Prostate gland (tissue), 2 donors: Measurements from ENCODE around the gene PSMB5. TPM values are rescaled to one million over a fixed set of nuclear protein-coding genes. Genes with fewer than 3 reads are reported as not detected.
A peak's percentile ranks its signal among the peaks of the same experiment; 100 is the strongest.

ENCODE experiments used
- DNase-seq: peaks from one replicate; pipeline ENCODE4 v3.0.0-alpha.2; 2019; ENCODE audit warnings: low spot score
- H3K27ac ChIP-seq, 2 donors: fragments of 200-600 bp; sonication (generic); 2 replicates each; pipeline ENCODE4 v1.5.1; 2017 to 2019
- H3K27me3 ChIP-seq: fragments of 200-600 bp; sonication (generic); replicated peaks from 2 replicates; pipeline ENCODE4 v1.5.1; 2019; ENCODE audit not compliant: insufficient read depth
- H3K36me3 ChIP-seq, 2 donors: fragments of 200-600 bp; sonication (generic); 1 replicate in 1 of 2; 2 replicates in 1 of 2; pipeline versions ENCODE4 v1.5.1 to v1.8.1; 2017 to 2019
- H3K4me1 ChIP-seq: fragments of 200-600 bp; sonication (generic); replicated peaks from 2 replicates; pipeline ENCODE4 v1.5.1; 2019
- H3K4me3 ChIP-seq, 2 donors: fragments of 200-600 bp; sonication (generic); 2 replicates each; pipeline ENCODE4 v1.5.1; 2017 to 2019
- H3K9me3 ChIP-seq: fragments of 200-600 bp; sonication (generic); 2 replicates; pipeline ENCODE4 v1.5.1; 2017
- POLR2A ChIP-seq: fragments of 450-650 bp; IDR thresholded peaks from one replicate; pipeline ENCODE4 v1.6.1; 2016; ENCODE audit warnings: antibody characterized with exemption, mild to moderate bottlenecking
- POLR2AphosphoS5 ChIP-seq: sonication (generic); formaldehyde crosslinking; IDR thresholded peaks from one replicate; pipeline ENCODE4 v1.6.1; 2017; ENCODE audit warnings: antibody characterized with exemption
- whole genome bisulfite sequencing: methylation state at CpG from one replicate; pipeline ENCODE4 v1.1.5; 2018; 5-methylcytosine and 5-hydroxymethylcytosine counted together
- intact Hi-C: fragments of 100-400 bp; cut with DNase I; formaldehyde crosslinking; loops from one replicate; pipeline ENCODE4 v1.14.2; 2022
- total RNA-seq, 2 donors: library from RNA; depleted of rRNA; stranded (reverse); fragments of >200 nt; gene quantifications; one replicate each; pipeline ENCODE4 v1.1.0, GENCODE V29; 2016
- TF ChIP-seq, protein P1 (sequence below), 4 experiments: fragments of 200-600 bp in 2 of 4; fragments of 450-650 bp in 2 of 4; sonication (generic) in 2 of 4; IDR thresholded peaks; 1 replicate in 3 of 4; 2 replicates in 1 of 4; pipeline ENCODE4 v1.5.1; 2016 to 2019; ENCODE audit warnings: antibody characterized with exemption in 4 of 4, mild to moderate bottlenecking in 2 of 4, moderate library complexity in 2 of 4

PSMB5 gene
- total RNA-seq, 2 donors from 2014 or later = 124 to 152 TPM

DNA sequence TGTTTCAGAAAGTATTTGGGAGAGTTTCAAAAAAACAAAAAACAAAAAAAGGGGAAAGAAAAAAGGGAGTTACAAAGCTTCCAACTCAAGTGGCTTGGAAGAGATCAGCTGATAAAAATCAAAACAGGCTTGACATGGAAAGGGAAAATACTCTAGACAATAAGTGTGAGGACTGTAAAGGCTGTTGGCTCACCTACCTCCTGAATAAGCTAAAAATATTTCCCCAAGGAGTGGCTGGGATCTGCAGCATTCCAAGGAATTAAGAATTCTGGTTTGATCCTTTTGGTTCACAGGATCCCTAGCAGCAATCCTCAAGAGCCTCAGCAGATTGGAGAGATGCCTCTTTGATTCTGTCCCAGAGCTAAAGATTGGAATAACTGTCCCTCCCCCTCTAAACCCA, 41.2 kb downstream of the PSMB5 start:
- Histone ChIP-seq H3K4me3 (no peak overlapping the region), H3K36me3 (no peaks in the 10 kb centered on the region), H3K27ac (no peak overlapping the region), H3K9me3 (no peaks in the 10 kb centered on the region), H3K27me3 (no peaks in the 10 kb centered on the region), H3K4me1 (no peaks in the 10 kb centered on the region)
- TF ChIP-seq POLR2A = no peak
- TF ChIP-seq, protein P1, sequence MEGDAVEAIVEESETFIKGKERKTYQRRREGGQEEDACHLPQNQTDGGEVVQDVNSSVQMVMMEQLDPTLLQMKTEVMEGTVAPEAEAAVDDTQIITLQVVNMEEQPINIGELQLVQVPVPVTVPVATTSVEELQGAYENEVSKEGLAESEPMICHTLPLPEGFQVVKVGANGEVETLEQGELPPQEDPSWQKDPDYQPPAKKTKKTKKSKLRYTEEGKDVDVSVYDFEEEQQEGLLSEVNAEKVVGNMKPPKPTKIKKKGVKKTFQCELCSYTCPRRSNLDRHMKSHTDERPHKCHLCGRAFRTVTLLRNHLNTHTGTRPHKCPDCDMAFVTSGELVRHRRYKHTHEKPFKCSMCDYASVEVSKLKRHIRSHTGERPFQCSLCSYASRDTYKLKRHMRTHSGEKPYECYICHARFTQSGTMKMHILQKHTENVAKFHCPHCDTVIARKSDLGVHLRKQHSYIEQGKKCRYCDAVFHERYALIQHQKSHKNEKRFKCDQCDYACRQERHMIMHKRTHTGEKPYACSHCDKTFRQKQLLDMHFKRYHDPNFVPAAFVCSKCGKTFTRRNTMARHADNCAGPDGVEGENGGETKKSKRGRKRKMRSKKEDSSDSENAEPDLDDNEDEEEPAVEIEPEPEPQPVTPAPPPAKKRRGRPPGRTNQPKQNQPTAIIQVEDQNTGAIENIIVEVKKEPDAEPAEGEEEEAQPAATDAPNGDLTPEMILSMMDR (IDR thresholded peaks at IDR 0.05) = no peak
- no peak for TF ChIP-seq POLR2AphosphoS5
- no peak for DNase-seq
- intact Hi-C loops = no loop called here

DNA sequence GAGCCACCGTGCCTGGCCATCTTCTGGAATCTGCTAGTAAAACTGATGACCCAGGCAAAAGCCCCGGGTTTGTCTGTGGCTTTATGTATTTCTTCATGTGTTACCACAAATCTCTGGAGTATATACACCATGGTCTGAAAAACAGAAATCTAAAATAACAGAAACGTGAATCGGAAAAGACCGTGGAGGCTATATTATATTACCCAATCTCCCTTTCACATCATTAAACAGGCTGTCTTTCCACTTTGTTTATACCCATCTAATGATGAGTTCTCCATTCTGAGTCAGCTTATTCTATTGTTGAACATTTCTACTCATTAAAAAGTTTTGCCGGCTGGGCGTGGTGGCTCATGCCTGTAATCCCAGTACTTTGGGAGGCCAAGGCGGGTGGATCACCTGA, 42.8 kb downstream of the PSMB5 start:
- 89% methylated on average over 8 of the region's 8 CpGs for WGBS
- no peak overlapping the region for H3K4me3 ChIP-seq

DNA sequence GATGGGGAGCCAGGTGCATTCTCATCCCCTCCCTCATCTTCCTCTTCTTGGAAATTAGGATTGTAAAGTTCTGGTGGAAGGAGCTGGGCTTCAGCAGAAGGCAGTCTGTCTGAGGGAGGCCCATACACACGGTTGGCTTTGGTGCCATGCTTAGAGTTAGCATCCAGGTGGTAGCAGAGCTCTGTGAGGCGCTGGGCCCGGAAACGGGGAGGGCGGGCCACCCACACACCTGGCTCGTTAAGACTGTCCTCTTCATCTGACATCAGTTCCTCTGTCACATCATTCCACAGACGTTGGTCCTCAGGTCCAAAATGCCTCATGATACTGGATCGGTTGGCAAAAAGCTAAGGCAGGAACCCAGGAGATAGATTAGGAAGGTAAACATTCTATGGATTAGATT, 47.4 kb downstream of the PSMB5 start:
- intact Hi-C loops = loop anchor here (2.0 kb wide), 1 partner anchor 70 kb away; the partner anchor contains the start of gene CDH24
- no peak overlapping the region for H3K27ac ChIP-seq
- no peak overlapping the region for H3K4me3 ChIP-seq
- no peaks in the 10 kb centered on the region for H3K27me3 ChIP-seq
- no peaks in the 10 kb centered on the region for H3K9me3 ChIP-seq
- H3K4me1 ChIP-seq = no peaks in the 10 kb centered on the region
- H3K36me3 ChIP-seq = no peaks in the 10 kb centered on the region
- TF ChIP-seq, protein P1 (IDR thresholded peaks at IDR 0.05) = no peak
- TF ChIP-seq POLR2A (no peak), POLR2AphosphoS5 (no peak)
- no peak for DNase-seq
- 76% methylated on average over 8 of the region's 8 CpGs for WGBS

More for the DNA sequence above, 42.8 kb downstream of the PSMB5 start:
- intact Hi-C loops = no loop called here
- H3K9me3 ChIP-seq = no peaks in the 10 kb centered on the region
- no peak overlapping the region for H3K27ac ChIP-seq
- no peaks in the 10 kb centered on the region for H3K4me1 ChIP-seq
- no peak for DNase-seq
- TF ChIP-seq POLR2A = no peak
- H3K27me3 ChIP-seq = no peaks in the 10 kb centered on the region
- H3K36me3 ChIP-seq = no peaks in the 10 kb centered on the region

DNA sequence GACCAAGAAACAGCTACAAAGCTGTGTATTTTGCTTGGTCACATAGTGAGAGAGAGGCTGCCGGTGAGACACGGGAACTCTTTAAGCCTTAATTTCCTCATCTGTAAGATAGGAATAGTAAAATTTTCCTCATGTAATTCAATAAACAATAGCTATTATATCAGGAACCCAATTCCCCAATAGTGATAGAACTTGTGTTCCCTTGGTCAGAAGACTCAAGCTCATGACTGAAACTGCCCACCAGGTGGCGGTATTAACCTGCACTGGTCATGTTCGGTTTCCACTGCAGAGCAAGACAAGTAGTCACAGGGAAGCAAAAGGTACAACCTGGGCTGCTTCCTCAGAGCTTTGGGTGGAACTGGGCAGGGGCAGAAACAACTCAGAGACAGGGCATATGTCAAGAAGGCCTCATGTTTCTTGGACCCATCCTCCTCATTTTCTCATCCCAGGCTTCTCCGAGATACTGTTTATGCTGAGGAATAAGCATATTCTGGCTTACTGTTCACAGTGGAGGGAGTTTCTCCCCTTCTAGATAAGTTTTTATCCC, 48.1 kb downstream of the PSMB5 start:
- Histone ChIP-seq H3K4me1 (no peaks in the 10 kb centered on the region), H3K27me3 (no peaks in the 10 kb centered on the region), H3K27ac (no peak overlapping the region), H3K9me3 (no peaks in the 10 kb centered on the region), H3K4me3 (no peak overlapping the region), H3K36me3 (no peaks in the 10 kb centered on the region)
- TF ChIP-seq, protein P1 (IDR thresholded peaks at IDR 0.05) = peak; percentile 70 to 96 (median 93)
- TF ChIP-seq POLR2A = no peak
- TF ChIP-seq POLR2AphosphoS5 = peak; percentile 83
- intact Hi-C loops = loop anchor here (2.0 kb wide), 1 partner anchor 70 kb away; the partner anchor contains the start of gene CDH24
- 19% methylated on average over 5 of the region's 5 CpGs for WGBS
- peak; percentile 92 for DNase-seq

DNA sequence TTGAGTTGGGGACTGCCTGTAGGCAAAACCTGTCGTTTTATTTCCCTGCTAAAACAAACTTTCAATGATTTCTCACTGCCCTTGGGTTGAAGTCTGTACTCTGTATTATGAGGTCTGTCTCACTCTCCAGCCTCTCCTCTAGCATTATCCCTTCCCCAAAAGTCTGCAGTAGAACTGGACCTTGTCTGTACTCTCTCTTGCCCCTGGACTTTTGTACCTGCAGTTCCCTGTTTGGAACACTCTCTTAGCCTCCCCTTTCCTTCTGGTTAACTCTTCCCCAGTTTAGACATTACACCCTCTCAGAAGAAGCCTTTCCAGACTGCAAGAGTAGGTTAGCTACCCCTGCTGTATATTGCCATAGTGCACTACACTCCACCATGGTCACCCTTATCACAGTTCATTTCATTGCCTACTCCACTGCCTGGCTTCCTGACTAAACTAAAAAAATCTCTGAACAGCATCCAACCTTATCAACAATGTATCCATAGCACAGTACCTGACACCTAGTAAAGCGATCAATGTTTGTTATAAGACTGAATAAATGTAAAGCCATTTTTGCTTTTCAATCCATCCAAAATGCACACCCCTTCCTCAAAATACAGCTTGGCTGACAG, 48.7 kb downstream of the PSMB5 start:
- intact Hi-C loops = loop anchor here (2.0 kb wide), 1 partner anchor 71 kb away; the partner anchor contains the start of gene CDH24
- DNase-seq = no peak
- TF ChIP-seq, protein P1 (IDR thresholded peaks at IDR 0.05) = no peak
- TF ChIP-seq POLR2AphosphoS5 = no peak
- no peak for TF ChIP-seq POLR2A
- H3K9me3 ChIP-seq = no peaks in the 10 kb centered on the region
- 45% methylated on average over 2 of the region's 2 CpGs for WGBS
- no peaks in the 10 kb centered on the region for H3K36me3 ChIP-seq
- no peaks in the 10 kb centered on the region for H3K27me3 ChIP-seq
- H3K4me3 ChIP-seq = no peak overlapping the region
- H3K4me1 ChIP-seq = no peaks in the 10 kb centered on the region
- no peak overlapping the region for H3K27ac ChIP-seq
